HAP-1 (cell line): ENCODE measurements around the gene ANKS1A.
"Not testable (repeated sequence)": the region's sequence is repeated elsewhere in the genome, so short reads cannot be mapped to it uniquely, and the experiment has no call there.

ENCODE experiments used
- DNase-seq, 2 experiments: peaks; one replicate each; pipeline ENCODE4 v3.0.0-alpha.2; 2016 to 2020; ENCODE audit warnings: low spot score in 2 of 2
- H3K27me3 ChIP-seq: fragments of 250-450 bp; sonication (Bioruptor Pico); 2 replicates; pipeline ENCODE4 v1.5.1; 2020; ENCODE audit warnings: low read depth, mild to moderate bottlenecking, moderate library complexity
- H3K36me3 ChIP-seq: fragments of 250-450 bp; sonication (Bioruptor Pico); replicated peaks from 2 replicates; pipeline ENCODE4 v1.5.1; 2020; ENCODE audit warnings: mild to moderate bottlenecking
- H3K4me1 ChIP-seq: fragments of 250-450 bp; sonication (Bioruptor Pico); 2 replicates; pipeline ENCODE4 v1.5.1; 2020; ENCODE audit warnings: mild to moderate bottlenecking
- H3K4me3 ChIP-seq: fragments of 250-450 bp; sonication (Bioruptor Pico); 2 replicates; pipeline ENCODE4 v1.5.1; 2020; ENCODE audit warnings: mild to moderate bottlenecking, moderate library complexity
- H3K9me3 ChIP-seq: fragments of 250-450 bp; sonication (Bioruptor Pico); 2 replicates; pipeline ENCODE4 v1.5.1; 2020; ENCODE audit warnings: mild to moderate bottlenecking, moderate library complexity
- in situ Hi-C: fragments of 300-500 bp; cut with MboI; formaldehyde crosslinking; loops from 3 replicates; pipeline ENCODE4 v1.14.3; 2020; ENCODE audit warnings: low sequenced_read_pairs, inconsistent platforms, mixed read lengths

The ANKS1A gene

GRCh38 chr6:34867484-34867883 lies 21.6 kb upstream of the ANKS1A start:
- in situ Hi-C loops = no loop called here
- DNase-seq = no peak

GRCh38 chr6:34871853-34872252 lies 17.2 kb upstream of the ANKS1A start:
- H3K4me3 ChIP-seq = no peak overlapping the region
- no peaks in the 10 kb centered on the region for H3K27me3 ChIP-seq
- H3K9me3 ChIP-seq = no peaks in the 10 kb centered on the region
- no peaks in the 10 kb centered on the region for H3K4me1 ChIP-seq
- in situ Hi-C loops = no loop called here
- peaks cover 84% of the 10 kb centered on the region for H3K36me3 ChIP-seq
- DNase-seq = no peak

More at GRCh38 chr6:34867484-34867883, 21.6 kb upstream of the ANKS1A start:
- Histone ChIP-seq H3K9me3 (no peaks in the 10 kb centered on the region), H3K36me3 (peaks cover 68% of the 10 kb centered on the region), H3K27me3 (no peaks in the 10 kb centered on the region), H3K4me1 (no peaks in the 10 kb centered on the region), H3K4me3 (no peak overlapping the region)

GRCh38 chr6:34872332-34872731 lies 16.7 kb upstream of the ANKS1A start:
- Histone ChIP-seq H3K9me3 (no peaks in the 10 kb centered on the region), H3K36me3 (peaks cover 86% of the 10 kb centered on the region), H3K4me3 (no peak overlapping the region), H3K27me3 (no peaks in the 10 kb centered on the region), H3K4me1 (no peaks in the 10 kb centered on the region)
- DNase-seq = no peak
- in situ Hi-C loops = no loop called here

GRCh38 chr6:34875292-34876213 lies 13.5 kb upstream of the ANKS1A start:
- no peak for DNase-seq
- no peak overlapping the region for H3K4me3 ChIP-seq
- in situ Hi-C loops = no loop called here

GRCh38 chr6:34876472-34876871 lies 12.6 kb upstream of the ANKS1A start:
- H3K27me3 ChIP-seq = no peaks in the 10 kb centered on the region
- peaks cover 78% of the 10 kb centered on the region for H3K36me3 ChIP-seq
- no peak for DNase-seq
- no peak overlapping the region for H3K4me3 ChIP-seq
- in situ Hi-C loops = no loop called here
- no peaks in the 10 kb centered on the region for H3K9me3 ChIP-seq
- no peaks in the 10 kb centered on the region for H3K4me1 ChIP-seq

More at GRCh38 chr6:34875292-34876213, 13.5 kb upstream of the ANKS1A start:
- H3K27me3 ChIP-seq = no peaks in the 10 kb centered on the region
- H3K9me3 ChIP-seq = no peaks in the 10 kb centered on the region
- H3K4me1 ChIP-seq = no peaks in the 10 kb centered on the region
- H3K36me3 ChIP-seq = peaks cover 87% of the 10 kb centered on the region

- Histone ChIP-seq H3K4me3 (no peak overlapping the region), H3K4me1 (no peaks in the 10 kb centered on the region), H3K36me3 (peaks cover 70% of the 10 kb centered on the region), H3K27me3 (no peaks in the 10 kb centered on the region), H3K9me3 (no peaks in the 10 kb centered on the region)
- in situ Hi-C loops = no loop called here
- no peak for DNase-seq
Measured at GRCh38 chr6:34877259-34877658, 11.8 kb upstream of the ANKS1A start.

GRCh38 chr6:34877869-34878485 lies 11.1 kb upstream of the ANKS1A start:
- Histone ChIP-seq H3K4me3 (no peak overlapping the region), H3K9me3 (no peaks in the 10 kb centered on the region), H3K4me1 (no peaks in the 10 kb centered on the region), H3K27me3 (no peaks in the 10 kb centered on the region), H3K36me3 (peaks cover 66% of the 10 kb centered on the region)
- in situ Hi-C loops = no loop called here
- DNase-seq = no peak

GRCh38 chr6:34884073-34884472 lies 5.0 kb upstream of the ANKS1A start:
- in situ Hi-C loops, H3K27me3 ChIP-seq, H3K4me3 ChIP-seq, DNase-seq, H3K4me1 ChIP-seq, H3K9me3 ChIP-seq: not testable (repeated sequence)
- H3K36me3 ChIP-seq = peaks cover 23% of the 10 kb centered on the region

- no peaks in the 10 kb centered on the region for H3K9me3 ChIP-seq
- in situ Hi-C loops = no loop called here
- peaks cover 6% of the 10 kb centered on the region; the same call in 1 of the 2 replicates for H3K4me1 ChIP-seq
- peaks cover 17% of the 10 kb centered on the region for H3K36me3 ChIP-seq
- H3K27me3 ChIP-seq = no peaks in the 10 kb centered on the region
- no peak for DNase-seq
- no peak overlapping the region for H3K4me3 ChIP-seq
Measured at GRCh38 chr6:34884996-34885395, 4.1 kb upstream of the ANKS1A start.

- in situ Hi-C loops, DNase-seq, H3K27me3 ChIP-seq, H3K4me3 ChIP-seq, H3K4me1 ChIP-seq, H3K9me3 ChIP-seq: not testable (repeated sequence)
- H3K36me3 ChIP-seq = peaks cover 17% of the 10 kb centered on the region
Measured at GRCh38 chr6:34885837-34886236, 3.2 kb upstream of the ANKS1A start.

- H3K36me3 ChIP-seq = peaks cover 14% of the 10 kb centered on the region
- peak; percentile 92 to 94 for DNase-seq
- no peaks in the 10 kb centered on the region for H3K27me3 ChIP-seq
- peaks cover 11% of the 10 kb centered on the region; the same call in 1 of the 2 replicates for H3K4me1 ChIP-seq
- in situ Hi-C loops = no loop called here
- H3K4me3 ChIP-seq = peak within 1 kb of the TSS; percentile 72
- H3K9me3 ChIP-seq = no peaks in the 10 kb centered on the region
Measured at GRCh38 chr6:34887753-34888513, 1.1 kb upstream of the ANKS1A start, which contains the start of gene TAF11. Gene TAF11 (minus strand): TSS chr6:34888042. CDS start chr6:34887957, 85 bp downstream.

- H3K27me3 ChIP-seq = no peaks in the 10 kb centered on the region
- H3K4me3 ChIP-seq = peak overlapping the region; percentile 72
- DNase-seq = no peak
- no peaks in the 10 kb centered on the region for H3K9me3 ChIP-seq
- H3K4me1 ChIP-seq = peaks cover 11% of the 10 kb centered on the region; the same call in 1 of the 2 replicates
- in situ Hi-C loops = no loop called here
- H3K36me3 ChIP-seq = peaks cover 8% of the 10 kb centered on the region
Measured at GRCh38 chr6:34888514-34888856, 570 bp upstream of the ANKS1A start.

- H3K36me3 ChIP-seq = no peaks in the 10 kb centered on the region
- in situ Hi-C loops = no loop called here
- H3K9me3 ChIP-seq = no peaks in the 10 kb centered on the region
- H3K4me3 ChIP-seq = peak overlapping the region; percentile 72
- peaks cover 20% of the 10 kb centered on the region for H3K4me1 ChIP-seq
- H3K27me3 ChIP-seq = no peaks in the 10 kb centered on the region
- no peak for DNase-seq
Measured at GRCh38 chr6:34890533-34890925, 1.5 kb downstream of the ANKS1A start.
